Fibroblast of skin of left biceps (primary cell): ENCODE results near the gene AVPR1A.

Experiments
- DNase-seq, 2 experiments: peaks; one replicate each; pipeline ENCODE4 v3.0.0-alpha.2; 2013; ENCODE audit warnings: low read depth in 2 of 2

Gene AVPR1A

GRCh38 chr12:63093711-63094110, 57.3 kb downstream of the AVPR1A start:
- no peak for DNase-seq

- DNase-seq: no peak
Observed at GRCh38 chr12:63093084-63093483, 57.9 kb downstream of the AVPR1A start.
